Measurements from ENCODE around the gene TEX11.
"Not testable (repeated sequence)": the region's sequence is repeated elsewhere in the genome, so short reads cannot be mapped to it uniquely, and the experiment has no call there.

Gene TEX11

DNA sequence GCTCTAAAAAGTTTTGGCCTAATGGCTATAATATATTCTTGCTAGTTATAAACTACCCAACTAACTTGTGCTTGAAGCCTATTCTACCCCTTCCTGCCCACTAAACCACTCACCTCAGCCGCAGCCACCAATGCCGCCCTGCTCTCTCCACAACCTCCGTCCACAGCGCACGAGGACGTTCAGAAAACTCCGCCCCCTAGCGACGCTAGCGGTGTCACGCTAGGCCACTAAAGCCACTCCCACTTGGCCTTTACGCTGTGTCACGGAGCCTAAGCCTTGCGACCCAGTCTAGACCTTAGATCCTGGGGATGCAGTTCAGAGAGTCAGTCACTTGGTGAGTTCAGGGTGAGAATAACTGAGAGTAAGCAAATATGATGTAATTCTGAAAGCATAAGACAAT, at the start of gene TEX11:
TSS of gene TEX11 (minus strand) at position 171 of the 400 bp plus-strand sequence. CDS start 922 bp downstream, outside the sequence.
- no peak for DNase-seq

DNA sequence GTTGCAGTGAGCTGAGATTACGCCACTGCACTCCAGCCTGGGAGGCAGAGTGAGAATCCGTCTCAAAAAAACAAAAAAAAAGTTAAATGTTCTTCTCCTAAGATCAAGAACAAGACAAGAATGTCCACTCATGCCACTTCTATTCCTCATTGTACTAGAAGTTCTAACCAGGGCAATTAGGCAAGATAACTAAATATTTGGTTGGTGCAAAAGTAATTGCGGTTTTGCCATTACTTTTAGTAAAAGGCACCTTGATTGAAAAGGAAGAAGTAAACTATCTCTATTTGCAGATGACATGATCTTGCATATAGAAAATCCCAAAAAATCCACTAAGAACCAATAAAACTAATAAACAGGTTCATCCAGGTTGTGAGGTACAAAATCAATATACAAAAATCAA, 46.4 kb upstream of the TEX11 start:
- no peak for DNase-seq

DNA sequence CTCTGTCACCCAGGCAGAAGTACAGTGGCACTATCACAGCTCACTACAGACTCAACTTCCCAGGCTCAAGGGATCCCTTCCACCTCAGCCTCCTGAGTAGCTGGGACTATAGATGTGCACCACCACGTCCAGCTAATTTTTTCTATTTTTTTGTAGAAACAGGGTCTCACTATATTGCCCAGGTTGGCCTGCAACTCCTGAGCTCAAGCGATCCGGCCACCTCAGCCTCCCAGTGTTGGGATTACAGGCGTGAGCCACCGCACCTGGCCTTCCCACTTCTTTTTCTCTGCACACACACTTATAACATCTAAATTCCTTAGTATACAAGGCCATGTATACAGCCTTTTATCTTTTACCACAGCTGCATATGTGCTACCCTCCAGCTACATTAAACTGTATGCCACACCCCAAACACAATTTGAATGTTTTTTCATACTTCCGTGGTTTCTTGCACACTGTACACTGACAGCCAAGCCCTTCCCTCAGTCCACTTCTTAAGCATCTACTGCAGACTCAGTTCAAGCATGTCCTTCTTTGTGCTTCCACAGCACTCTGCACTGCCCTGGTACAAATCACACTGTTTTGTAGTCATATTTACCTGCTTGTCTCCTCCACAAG, 15.9 kb upstream of the TEX11 start:
- no peak for DNase-seq

DNA sequence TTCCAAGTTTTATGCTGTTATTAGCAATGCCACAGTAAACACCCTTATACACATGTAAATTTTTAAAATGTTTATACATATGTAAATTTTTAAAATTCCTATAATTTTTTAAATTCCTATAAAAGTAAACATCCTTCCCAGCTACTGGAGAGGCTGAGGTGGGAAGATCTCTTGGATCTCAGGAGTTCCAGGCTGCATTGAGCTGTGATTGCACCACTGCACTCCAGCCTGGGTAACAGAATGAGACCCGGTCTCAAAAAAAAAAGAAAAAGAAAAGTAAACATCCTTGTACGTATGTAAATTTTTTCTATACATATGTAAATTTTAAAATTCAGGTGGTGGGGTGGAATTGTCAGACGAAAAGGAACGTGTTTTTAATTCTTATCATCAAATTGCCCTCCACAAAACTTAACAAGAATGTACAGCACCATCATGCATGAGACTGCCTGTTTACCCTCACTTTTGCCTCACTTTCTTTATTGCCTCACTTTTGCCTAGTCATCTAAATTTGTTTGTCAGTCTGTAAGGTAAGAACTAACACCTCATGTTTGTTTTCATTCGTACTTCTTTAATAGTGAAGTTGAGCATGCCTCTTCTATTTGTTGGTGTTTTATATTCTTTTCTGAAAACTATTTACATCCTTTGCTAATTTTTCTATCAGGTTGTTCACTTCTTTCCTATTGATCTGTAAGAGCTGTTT, 14.4 kb upstream of the TEX11 start:
- DNase-seq: no peak

DNA sequence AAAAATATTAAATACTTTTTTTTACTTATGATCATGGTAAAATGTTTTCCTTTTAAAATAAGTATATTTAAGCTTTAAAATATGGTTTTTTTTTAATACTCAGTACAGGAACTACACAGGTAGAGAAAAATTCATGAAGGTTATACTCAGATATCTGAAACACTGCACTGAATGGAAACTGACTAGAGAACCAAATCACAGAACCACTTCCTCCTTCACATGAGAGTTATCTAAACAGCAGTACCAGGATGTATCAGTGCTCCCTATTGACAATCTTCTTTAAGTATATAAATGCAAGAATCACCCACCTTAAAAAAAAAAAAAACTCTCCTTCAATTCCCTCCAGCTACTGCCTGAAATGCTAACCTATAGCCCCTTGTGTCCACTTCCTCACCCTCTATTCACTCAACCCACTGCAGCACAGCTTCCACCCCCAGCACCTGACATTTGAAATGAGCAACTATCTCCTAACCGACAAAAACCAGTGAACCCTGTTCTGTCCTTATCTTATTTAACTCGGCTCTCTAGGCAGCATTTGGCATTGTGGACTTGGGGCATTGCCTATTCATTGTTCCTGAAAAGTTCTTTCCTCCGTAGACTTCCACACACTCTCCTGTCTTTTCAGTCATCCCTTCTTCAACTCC, 13.3 kb upstream of the TEX11 start:
- DNase-seq: no peak

DNA sequence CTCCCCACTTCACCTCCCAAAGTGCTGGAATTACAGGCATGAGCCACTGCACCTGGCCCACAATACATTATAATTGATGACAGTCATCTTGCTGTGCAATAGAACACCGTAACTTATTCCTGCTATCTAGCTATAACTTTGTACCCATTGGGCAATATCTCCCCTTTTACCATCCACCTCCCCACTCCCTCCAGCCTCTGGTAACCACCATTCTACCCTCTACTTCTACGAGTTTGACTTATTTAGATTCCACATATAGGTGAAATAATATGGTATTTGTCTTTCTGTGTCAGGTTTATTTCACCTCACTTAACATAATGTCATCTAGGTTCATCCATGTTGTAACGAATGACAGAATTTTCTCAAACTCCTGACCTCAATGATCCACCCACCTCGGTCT, 8.2 kb upstream of the TEX11 start:
- DNase-seq: no peak

DNA sequence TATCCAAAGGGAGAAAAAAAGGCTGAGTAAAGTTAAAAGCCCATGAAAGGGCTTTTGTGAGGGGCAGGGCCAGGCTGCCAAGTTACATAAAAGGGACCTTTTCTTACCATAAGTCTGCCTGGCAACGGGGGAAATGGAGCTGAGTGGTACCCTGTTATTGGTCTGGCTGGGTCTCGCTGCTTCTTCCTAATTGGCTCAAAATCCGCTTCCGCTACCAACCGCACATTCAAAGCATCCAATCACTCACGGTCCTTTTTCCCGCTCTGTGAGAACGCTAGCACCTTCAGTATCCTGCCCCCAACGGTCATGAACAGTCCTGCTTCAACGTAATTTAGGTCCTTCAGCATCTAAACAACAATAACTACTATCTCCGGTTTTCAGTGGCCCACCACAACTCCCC, 611 bp downstream of the TEX11 start:
- DNase-seq: no peak

DNA sequence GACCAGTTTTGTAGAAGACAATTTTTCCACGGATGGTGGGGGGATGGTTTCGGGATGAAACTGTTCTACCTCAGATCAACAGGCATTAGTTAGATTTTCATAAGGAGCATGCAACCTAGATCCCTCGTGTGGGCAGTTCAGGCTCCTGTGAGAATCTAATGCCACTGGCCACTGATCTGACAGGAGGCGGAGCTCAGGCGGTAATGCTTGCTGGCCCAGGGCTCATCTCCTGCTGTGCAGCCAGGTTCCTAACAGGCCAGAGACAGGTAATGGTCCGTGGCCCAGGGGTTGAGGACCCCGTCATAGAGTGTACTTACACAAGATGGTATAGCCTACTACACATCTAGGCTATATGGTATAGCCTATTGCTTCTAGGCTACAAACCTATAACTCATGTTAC, 7.0 kb downstream of the TEX11 start:
- no peak for DNase-seq

DNA sequence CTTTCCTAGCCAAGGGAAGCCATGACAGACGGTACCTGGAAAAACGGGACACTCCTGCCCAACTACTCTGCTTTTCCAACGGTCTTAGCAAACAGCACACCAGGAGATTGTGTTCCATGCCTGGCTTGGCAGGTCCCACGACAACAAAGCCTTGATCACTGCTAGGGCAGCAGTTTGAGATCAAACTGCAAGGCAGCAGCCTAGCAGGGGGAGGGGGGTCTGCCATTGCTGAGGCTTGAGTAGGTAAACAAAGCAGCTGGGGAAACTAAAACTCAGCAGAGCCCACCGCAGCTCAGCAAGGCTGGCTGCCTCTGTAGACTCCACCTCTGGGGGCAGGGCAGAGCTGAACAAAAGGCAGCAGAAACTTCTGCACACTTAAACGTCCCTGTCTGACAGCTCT, 18.1 kb downstream of the TEX11 start:
- not testable (repeated sequence) for DNase-seq

DNA sequence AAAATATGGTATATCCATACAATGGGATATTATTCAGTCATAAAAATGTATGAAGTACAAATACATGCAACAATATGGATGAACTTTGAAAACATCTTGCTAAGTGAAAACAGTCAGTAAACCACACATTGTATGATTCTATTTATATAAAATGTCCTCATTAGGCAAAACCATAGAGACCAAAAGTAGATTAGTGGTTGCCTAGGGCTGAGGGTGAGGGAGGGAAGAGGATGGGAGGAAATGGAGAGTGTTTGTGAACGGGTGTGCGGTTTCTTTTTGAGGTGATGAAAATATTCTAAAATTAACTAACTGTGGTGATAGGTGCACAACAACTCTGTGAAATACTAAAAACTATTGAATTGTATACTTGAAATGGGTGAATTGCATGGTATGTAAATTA, 29.6 kb downstream of the TEX11 start:
- no peak for DNase-seq

DNA sequence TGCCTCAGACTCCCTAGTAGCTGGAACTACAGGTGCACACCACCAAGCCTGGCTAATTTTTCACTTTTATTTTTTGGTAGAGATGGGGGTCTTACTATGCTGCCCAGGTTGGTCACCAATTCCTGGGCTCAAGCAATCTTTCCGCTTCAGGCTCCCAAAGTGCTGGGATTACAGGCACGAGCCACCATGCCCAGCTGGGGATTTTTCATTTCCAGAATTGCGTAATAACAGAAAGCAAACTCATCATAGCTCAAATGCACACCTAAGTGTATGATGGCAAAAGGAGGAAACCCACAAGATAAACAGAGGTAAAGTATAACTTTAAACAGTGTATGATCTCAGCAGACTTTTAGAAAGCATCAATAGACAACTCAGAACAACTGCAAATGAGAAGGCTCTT, 56.2 kb downstream of the TEX11 start:
- no peak for DNase-seq

DNA sequence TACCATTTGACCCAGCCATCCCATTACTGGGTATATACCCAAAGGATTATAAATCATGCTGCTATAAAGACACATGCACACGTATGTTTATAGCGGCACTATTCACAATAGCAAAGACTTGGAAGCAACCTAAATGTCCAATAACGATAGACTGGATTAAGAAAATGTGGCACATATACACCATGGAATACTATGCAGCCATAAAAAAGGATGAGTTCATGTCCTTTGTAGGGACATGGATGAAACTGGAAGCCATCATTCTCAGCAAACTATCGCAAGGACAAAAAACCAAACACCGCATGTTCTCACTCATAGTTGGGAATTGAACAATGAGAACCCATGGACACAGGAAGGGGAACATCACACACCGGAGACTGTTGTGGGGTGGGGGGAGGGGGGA, 64.4 kb downstream of the TEX11 start:
- not testable (repeated sequence) for DNase-seq

DNA sequence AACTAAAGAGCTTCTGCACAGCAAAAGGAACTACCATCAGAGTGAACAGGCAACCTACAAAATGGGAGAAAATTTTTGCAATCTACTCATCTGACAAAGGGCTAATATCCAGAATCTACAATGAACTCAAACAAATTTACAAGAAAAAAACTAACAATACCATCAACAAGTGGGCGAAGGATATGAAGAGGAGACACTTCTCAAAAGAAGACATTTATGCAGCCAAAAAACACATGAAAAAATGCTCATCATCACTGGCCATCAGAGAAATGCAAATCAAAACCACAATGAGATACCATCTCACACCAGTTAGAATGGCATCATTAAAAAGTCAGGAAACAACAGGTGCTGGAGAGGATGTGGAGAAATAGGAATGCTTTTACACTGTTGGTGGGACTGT, 64.9 kb downstream of the TEX11 start:
- not testable (repeated sequence) for DNase-seq

DNA sequence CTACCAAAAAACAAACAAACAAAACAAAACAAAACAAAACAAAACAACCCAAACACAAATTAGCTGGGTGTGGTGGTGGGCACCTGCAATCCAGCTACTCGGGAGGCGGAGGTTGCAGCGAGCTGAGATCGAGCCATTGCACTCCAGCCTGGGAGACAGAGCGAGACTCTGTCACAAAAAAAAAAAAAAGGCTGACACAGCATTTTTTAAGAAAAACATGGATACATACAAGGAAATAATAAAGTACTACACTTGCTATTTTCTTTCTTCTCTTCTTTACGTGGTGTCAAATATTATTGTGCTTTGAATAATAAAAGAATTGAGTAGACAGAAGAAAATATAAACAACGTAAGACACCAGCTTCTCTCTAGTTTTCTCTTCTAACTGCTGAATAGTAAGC, 73.9 kb downstream of the TEX11 start:
- DNase-seq: no peak

DNA sequence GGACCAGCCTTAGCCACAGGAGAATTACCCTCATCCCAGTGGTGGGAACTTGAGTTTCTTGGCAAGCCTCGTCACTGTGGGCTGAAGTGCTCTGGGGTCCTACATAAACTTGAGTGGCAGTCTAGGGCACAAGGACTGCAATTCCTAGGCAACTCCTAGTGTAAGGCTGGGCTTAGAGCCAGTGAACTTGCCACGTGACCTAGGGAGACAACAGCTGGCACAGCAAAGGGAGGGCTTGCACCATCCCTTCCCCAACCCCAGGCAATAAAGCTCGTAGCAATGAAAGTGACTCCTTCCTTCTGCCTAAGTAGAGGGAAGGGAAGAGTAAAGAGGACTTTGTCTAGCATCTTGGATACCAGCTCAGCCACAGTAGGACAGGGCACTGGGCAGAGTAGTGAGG, 81.8 kb downstream of the TEX11 start:
- DNase-seq: no peak

DNA sequence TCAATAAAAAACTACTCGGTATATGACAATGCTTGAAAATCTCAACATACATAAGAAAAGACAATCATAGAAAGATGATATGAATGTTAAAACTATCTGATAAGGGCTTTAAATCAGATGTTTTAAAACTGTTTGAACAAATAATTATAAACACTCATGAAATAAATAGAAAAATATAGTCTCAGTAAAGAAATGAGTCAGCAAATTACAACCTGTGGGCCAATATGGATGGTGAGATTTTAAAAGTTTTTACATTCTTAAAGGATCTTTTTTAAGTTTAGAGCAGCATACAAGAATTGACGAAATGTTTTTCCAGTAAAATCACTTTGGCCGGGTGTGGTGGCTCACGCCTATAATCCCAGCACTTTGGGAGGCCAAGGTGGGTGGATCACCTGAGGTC, 83.1 kb downstream of the TEX11 start:
- no peak for DNase-seq

DNA sequence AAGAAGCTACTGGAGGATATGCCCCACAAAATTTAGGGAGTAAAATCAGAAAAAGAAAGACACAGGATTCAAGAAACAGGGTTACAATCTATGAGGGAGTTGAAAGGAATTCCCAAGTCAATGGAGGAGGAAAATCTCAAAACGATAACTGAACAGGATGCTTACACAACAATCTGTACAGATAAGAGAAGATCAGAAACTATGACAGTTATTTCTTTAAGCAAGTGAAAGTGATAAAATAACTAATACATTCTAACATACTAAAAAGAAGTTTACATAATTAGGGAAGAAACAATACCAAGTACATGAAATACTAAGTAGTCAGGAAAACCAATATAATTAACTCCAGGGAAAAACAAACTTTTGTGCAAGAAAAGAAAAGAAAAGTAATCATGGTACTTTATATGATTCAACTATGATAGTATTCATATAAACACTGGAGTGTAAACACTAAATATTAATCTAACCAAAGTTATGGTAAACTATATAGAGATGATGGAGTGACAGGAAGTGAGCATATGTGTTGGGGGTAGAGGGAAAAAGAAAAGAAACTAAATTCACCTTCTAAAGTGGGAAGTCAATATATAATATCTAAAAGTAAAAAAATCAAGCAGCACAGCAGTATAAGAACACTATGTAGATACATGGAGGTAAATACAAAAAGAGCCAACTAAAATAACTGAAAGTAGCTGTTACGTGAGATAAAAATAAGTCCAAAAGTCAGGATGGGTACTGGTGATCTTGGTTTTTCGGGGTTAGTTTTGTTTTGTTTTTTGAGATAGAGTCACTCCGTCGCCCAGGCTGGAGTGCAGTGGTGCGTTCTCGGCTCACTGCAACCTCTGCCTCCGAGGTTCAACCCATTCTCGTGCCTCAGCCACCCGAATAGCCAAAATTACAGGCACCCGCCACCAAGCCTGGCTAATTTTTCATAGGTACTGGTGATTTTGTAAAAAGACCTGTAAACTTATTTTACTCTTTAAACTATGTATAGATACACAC, 99.3 kb downstream of the TEX11 start:
- no peak for DNase-seq

DNA sequence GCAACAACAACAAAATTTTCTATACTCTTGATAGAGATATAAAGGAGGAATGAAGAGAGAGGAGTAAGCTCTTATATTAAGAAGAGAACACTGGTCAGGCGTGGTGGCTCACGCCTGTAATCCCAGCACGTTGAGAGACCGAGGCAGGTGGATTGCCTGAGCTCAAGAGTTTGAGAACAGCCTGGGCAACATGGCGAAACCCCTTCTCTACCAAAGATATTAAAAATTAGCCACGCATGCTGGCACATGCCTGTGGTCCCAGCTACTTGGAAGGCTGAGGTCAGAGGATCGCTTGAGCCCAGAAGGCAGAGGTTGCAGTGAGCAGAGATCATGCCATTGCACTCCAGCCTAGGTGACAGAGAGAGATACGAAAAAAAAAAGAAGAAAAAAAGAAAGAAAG, 102.4 kb downstream of the TEX11 start:
- no peak for DNase-seq

DNA sequence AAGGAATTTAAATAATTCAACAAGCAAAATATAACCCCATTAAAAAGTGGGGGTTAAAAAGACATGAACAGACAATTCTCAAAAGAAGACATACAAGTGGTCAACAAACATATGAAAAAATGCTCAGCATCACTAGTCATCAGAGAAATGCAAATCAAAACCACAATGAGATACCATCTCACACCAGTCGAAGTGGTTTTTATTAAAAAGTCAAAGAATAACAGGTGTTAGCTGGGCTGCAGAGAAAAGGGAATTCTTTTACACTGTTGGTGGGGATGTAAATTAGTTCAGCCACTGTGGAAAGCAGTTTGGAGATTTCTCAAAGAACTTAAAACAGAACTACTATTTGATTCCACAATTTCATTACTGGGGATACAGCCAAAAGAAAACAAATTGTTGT, 111.8 kb downstream of the TEX11 start:
- not testable (repeated sequence) for DNase-seq

DNA sequence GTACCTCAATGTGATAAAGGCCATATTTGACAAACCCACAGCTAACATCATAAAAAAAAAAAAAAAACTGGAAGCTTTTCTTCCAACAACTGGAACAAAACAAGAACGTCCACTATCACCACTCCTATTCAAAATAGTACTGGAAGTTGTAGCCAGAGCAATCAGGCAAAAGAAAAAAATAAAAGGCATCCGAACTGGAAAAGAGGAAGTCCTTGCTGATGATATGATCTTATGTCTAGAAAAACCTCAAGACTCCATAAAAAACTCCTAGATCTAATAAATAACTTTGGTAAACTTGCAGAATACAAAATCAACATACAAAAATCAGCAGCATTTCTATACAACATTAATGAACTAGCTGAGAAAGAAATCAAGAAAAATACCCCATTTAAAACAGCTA, 134.3 kb downstream of the TEX11 start:
- no peak for DNase-seq

DNA sequence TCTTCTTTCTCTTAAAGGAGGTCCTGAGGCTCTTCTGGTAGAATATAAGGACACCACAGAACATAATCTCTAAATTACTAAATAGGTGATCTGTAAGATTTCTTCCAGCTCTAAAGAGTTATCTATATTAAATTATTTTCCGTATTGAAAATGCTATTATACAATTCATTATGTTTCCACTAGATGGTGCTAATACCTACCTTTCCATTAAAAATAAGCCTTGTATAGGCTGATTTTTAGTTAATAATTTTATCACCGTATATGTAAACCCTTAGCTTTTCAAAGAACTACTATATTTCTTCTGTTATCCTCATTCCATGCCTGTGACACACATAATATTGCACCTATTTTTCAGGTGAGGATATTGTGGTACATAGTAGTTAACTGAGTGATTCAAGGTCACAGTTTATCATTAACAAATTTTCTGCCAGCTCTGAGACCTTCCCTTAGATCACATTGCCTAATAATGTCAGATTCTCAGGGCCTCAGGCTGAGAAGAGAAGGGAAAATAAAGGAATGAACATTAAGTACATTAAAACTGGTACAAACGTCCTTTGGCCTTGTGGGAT, 138.8 kb downstream of the TEX11 start:
- no peak for DNase-seq

DNA sequence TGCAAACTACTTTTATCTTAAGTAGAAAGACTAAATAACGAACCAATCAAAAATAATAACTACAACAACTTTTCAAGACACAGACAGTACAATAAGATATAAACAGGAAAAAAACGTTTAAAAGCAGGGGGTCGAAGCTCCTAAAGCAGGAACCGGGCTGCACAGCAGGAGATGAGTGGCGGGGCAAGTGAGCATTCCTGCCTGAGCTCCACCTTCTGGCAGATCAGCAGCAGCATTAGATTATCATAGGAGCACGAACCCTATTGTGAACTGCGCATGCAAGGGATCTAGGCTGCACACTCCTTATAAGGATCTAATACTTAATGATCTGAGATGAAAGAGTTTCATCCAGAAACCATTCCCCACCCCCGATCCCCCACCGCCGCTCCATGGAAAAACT, 146.2 kb downstream of the TEX11 start:
- DNase-seq: no peak

DNA sequence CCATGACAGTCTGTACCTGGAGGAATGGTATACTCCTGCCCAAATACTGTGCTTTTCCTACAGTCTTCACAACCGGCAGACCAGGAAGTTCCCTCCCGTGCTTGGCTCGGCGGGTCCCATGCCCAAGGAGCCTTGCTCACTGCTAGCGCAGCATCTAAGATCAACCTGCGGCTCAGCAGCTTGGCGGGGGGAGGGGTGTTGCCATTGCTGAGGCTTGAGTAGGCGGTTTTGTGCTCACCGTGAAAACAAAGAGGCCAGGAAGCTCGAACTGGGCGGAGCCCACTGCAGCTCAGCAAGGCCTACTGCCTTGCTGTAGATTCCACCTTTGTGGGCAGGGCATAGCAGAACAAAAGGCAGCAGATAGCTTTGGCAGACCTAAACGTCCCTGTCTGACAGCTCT, 152.7 kb downstream of the TEX11 start:
- DNase-seq: no peak

Data from NCI-H1930 (cell line).